DMS79 treated with DMSO at 0.1 percent for 48 hours (cell line): ENCODE results near the gene APOO.

Experiments
- DNase-seq: peaks from one replicate; lab custom pipeline; 2025; lab: John Stamatoyannopoulos, UW

APOO gene

DNA sequence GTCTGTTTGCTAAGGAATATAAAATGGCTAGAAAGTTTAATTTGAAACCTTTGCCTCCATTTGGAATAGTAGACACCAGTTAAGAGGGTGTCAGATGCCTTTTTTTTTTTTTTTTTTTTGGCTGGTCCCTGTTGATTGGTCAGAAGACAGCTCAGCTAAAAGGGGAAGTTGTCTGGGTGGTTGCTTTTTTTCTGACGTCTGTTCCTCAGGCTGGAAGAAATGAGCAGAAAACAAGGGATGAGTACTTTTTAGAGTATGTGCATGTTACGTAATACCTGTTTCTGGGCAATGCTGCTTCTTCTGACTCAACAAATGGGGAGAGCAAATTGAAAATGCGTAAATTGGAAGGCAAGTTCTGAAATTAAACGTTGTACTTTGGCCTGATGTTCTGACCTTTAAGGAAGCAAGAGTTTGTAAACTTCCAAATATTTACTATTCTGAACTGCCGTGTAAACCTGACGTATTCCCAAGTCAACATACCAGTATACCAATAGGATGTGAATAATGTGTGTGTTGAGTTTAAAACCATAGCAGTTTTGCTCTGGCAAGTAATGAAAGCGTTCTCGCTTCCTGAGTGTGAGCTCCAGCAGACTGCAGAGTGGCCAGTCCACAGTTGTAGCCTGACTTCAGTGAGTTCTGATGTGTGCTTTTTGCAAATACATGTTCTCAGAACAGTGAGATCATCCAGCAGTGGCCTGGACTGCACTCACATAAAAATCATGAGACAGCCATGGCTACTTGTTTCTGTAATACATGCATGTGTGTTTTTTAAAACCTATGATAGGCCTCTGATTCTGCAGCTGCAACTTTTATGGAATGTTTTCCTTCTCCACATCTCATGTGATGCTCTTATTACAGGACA, 123.0 kb downstream of the APOO start:
- DNase-seq = no peak

DNA sequence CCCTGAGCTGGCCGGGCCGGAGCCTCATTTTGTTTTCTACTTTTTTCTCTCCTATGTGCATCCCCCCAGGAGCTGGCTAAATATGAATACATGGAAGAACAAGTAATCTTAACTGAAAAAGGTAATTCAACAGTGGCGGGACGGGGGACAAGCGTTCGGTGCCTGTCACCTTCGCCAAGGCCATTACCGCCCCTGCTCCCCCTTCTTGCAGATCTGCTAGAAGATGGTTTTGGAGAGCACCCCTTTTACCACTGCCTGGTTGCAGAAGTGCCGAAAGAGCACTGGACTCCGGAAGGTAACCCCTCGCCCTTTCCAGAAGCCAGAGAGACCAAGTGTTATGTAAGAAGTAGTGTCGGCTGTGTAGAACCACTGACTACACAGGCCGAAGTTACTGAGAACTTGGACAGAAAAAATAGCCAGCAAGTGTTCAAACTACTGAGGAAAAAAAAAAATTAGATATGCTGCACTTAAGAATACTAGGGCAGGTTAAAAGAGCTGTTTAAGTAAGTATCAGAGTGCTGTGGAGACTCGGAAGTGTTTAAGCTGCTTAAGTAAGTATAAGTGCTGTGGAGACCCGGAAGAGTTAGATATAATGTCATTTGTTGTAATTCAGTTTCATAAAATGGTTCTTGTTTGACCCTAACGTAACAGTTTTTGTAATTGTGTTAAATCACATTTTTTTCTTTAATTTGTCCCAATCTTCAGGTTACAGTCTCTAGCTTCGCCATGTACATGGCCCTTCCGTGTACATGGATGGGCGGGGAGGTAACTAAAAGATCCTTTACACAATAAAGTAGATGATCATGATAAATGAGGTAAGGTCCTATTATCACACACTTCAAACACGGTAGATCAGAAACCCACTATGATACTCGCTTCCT, 123.9 kb downstream of the APOO start:
- DNase-seq = no peak
